Measurements from ENCODE around the gene SDSL.
A peak's percentile ranks its signal among the peaks of the same experiment; 100 is the strongest.

The SDSL gene

DNA sequence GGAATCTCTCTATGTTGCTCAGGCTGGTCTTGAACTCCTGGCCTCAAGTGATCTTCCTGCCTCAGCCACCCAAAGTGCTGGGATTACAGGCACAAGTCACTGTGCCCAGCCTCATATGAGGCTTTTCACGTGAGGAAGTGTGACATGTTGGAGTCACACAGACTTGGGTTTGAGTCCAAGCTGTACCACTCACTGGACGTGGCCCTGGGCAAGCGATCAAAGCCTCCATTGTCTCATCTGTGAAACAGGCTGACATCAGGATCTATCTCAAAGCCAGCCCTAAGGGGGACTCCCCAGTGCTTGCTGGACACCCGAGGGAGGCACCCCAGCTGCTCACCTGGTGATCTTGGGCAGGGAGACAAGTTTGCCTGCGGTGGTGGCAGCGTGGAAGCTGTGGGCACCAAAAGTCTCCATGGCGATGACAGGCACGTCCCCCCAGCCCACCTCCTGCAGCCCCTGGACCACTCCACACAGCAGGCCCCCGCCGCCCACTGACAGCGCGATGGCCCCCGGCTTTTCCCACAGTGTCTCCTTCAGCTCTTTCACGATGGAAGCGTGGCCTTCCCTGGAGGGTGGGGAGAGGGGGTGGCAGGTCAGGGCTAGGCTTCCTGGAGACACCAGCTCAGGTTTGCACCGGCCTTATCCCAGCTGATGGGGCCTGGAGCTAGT, 25.2 kb upstream of the SDSL start:
- no peak for DNase-seq (ENCODE audit: low spot score)

GRCh38 chr12:113397497-113398197, 24.5 kb upstream of the SDSL start:
- DNase-seq (ENCODE audit: low spot score): no peak

DNA sequence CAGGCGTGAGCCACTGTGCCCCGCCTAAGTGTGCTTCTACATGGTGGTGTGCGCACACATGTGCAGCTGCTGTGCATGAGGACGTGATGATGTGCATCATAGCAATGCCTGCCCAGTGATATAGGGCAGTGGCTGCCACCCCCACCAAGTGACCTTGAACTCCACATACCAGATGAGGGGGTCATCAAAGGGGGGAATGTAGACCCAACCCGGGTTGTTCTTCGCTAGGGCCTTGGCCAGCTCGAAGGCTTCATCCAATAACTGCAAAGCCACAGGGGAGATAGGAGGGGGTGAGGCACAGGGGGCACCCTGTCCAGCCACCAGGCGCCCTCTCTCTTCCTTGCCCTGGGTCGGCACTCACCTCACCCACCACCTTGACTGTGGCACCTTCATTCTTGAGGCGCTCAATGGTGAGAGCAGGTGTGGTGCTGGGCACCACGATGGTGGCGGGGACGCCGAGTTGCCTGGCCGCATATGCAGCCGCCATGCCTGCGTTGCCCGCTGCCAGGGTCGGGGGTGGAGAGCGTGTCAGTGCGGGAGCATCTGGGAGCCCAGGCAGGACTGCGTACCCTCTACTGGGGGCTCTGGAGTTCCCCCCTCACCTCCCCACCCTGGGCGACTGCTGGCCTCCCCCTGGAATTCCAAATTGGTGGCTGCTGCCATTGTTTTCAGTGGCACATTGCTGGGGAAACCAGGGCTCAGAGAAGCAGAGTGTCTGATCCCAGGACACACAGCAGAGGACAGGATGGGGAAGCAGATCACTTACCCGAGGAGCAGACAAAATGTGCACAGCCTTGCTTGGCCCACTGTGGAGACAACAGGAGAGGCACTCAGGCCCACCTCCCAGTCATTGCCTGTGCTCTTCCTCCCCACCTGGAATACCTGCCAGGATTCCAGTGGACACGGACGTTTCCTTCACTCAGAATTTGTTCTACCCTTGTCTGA, 23.6 kb upstream of the SDSL start:
- no peak for DNase-seq (ENCODE audit: low spot score)

DNA sequence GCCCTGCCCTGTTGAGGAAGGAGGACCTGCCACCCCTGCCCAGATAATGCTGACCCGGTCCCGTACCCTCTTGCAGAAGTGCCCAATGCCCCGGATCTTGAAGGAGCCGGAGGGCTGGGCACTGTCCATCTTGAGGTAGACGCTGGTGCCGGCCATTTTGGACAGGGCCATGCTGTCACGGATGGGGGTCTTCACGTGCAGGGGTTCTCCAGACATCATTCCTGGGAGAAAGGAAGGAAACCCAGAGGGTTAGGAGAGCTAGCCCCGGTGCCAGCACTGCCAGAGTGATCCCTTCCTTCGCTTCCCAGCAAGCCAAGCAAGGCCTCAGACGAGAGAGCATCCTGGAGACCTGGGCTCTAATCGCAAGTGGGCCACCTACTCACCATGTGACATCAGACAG, 22.7 kb upstream of the SDSL start:
- no peak for DNase-seq (ENCODE audit: low spot score)

- no peak for DNase-seq (ENCODE audit: low spot score)
Measured at GRCh38 chr12:113400362-113400761, 21.8 kb upstream of the SDSL start.

DNA sequence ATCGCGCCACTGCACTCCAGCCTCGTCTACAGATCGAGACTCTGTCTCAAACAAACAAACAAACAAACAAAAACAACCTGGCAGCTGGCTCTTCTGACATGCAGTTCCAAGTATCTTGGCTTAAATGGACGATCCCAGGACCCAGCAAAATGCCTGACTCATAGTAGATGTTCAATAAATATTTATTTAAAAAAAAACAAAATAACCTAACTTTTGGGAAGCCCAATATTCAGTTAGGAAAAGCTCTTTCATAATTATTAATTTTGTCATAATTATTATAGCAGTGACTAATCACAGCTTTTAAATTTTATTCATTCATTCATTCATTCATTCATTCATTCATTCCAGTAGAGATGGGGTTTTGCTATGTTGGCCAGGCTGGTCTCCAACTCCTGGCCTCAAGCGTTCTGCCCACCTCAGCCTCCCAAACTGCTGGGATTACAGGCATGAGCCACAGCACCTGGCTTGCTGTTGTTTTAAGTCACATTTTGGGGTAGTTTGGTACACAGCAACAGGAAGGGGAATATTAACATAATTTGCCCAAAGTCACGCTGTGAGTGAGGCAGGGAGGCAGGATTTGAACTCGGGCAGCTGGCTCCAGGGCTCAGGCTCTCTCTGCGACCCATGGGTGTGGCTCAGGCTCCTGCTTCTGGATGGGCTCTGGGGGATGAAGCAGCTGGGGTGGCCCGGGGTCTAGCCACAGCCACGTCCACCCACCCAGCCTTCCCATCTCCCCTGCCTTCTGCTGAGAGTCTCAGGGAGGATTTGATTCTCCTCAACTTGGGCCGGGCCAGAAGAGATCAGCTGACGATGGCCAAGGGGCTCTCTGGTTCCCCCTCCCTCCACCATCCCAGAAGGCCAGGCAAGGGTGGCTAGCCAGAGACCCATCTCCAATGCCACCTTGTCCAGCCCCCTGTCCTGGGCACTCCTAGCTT, 20.8 kb upstream of the SDSL start:
- no peak for DNase-seq (ENCODE audit: low spot score)

GRCh38 chr12:113402586-113403260, 19.5 kb upstream of the SDSL start:
- DNase-seq (ENCODE audit: low spot score): no peak

- DNase-seq (ENCODE audit: low spot score): no peak
Measured at GRCh38 chr12:113403435-113404415, 18.5 kb upstream of the SDSL start, which contains the start of gene SDS. Gene SDS, minus strand, starts transcription at chr12:113403887. Its CDS starts 4,179 bp downstream, at chr12:113399708.

DNA sequence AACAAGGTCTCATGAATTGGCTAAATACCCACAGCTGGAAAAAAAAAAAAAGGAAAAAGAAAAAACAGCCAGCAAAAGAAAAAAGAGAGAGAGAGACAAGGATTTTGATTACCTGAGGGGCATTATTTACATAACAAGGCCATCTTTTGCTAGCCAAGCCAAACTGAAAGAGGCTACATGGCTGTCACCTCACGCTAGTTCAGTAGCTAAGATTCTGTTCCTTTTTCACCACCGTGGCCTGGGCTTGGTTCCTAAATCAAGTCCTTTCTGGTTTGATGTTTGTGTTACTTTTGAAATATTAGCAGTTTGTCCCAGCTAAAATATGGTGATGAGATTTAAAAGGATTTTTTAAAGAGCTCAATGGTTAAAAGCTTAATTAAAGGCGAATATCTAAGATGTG, 16.5 kb upstream of the SDSL start:
- DNase-seq (ENCODE audit: low spot score): no peak

DNA sequence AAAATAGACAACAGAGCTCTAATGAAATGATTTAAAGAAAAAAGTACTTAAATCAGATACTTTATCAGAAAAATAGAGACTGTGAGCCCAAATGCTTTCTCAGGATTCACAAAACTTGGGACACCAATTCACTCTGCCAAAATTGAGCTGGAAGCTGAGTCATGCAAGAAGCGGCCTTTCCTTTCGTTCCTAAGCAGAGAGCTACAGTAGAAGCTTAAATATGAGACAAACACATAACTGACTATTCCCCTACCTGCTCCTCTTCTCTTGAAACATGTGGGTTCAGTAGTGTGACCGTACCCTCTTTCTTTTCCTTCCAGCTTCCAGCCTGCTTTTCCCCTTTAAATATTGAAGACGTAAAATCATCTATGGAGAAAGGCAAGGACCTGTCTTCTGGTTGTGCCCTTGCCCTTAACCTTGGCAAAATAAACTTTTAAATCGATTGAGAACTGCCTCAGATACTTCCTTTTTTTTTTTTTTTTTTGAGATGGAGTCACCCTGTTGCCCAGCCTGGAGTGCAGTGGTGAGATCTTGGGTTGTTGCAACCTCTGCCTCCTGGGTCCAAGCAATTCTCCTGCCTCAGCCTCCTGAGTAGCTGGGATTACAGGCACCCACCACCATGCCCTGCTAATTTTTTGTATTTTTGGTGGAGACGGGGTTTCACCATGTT, 14.1 kb upstream of the SDSL start:
- no peak for DNase-seq (ENCODE audit: low spot score)

DNA sequence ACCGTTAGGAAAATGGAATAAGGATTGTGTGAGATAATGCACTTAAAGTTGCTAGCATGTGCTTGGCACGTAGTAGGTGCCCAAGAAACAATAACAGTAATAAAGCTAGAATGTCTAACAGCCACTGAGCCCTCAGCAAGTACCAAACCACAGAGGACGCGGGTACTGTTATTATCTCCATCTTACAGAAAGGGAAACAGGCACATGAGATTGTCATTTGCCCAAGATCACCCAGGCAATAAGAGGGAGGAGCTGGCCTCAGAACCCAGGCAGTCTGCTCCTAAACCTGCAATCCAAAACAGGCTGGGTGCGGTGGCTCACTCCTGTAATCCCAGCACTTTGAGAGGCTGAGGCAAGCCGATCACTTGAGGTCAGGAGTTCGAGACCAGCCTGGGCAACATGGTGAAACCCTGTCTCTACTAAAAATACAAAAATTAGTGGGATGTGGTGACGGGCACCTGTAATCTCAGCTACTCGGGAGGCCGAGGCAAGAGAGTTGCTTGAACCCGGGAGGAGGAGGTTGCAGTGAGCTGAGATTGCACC, 13.4 kb upstream of the SDSL start:
- DNase-seq (ENCODE audit: low spot score): no peak

DNA sequence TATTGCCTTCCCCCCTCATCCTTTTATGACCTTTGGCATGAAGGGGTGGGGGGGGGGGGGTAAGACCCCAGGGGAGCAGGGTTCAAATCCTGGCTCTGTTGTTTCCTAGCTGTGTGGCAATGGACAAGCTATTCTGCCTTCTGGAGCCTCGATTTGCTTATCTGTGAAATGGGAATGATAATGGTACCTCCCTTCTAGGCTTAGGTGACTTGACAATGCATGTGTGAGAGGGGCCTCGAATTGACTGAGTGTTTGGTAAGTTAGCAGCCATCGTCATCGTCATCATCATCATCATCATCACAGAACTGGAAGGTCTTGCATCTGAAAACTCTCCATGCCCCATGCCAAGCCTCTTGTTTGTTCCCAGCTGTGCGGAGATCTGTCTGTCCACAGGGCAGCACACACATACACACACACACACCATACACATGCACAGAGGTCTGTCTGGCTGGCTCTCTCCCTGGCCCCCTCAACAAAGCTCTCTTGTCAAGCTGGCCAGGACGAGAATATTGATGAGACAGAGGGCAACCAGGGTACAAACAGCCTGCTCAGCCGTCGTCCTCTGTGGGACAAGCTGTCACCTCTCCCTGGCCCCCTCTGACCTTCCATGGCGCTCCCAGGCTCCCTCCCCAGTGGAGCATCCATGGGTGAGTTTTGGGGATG, 12.6 kb upstream of the SDSL start:
- DNase-seq (ENCODE audit: low spot score): no peak

- DNase-seq (ENCODE audit: low spot score): no peak
Measured at GRCh38 chr12:113413488-113413939, 8.7 kb upstream of the SDSL start.

- DNase-seq (ENCODE audit: low spot score): no peak
Measured at GRCh38 chr12:113414519-113415038, 7.6 kb upstream of the SDSL start.

- DNase-seq (ENCODE audit: low spot score): peak; percentile 0
Measured at GRCh38 chr12:113416091-113416754, 6.0 kb upstream of the SDSL start.

GRCh38 chr12:113418213-113418879, 3.8 kb upstream of the SDSL start:
- no peak for DNase-seq (ENCODE audit: low spot score)

All from CD4-positive, alpha-beta T cell treated with Interleukin-2 at 100 ng/mL for 4 hours (primary cell).